Inflammatory macrophage (primary cell): ENCODE measurements around the gene ADGRG1.
A peak's percentile ranks its signal among the peaks of the same experiment; 100 is the strongest.

Source experiments
- DNase-seq, 2 donors: peaks; one replicate each; pipeline ENCODE4 v3.0.0-alpha.2; 2020 to 2022

ADGRG1 gene

GRCh38 chr16:57620335-57621231, 7.8 kb upstream of the ADGRG1 start:
- no peak for DNase-seq

GRCh38 chr16:57621521-57622271, 6.7 kb upstream of the ADGRG1 start:
- DNase-seq, result no peak

- DNase-seq, result no peak
These were observed 5.8 kb upstream of the ADGRG1 start for GRCh38 chr16:57622361-57623250.

- DNase-seq, result no peak
These were observed 5.0 kb upstream of the ADGRG1 start for GRCh38 chr16:57623251-57624043.

- no peak for DNase-seq
These were observed 4.3 kb upstream of the ADGRG1 start for GRCh38 chr16:57624044-57624688.

- no peak for DNase-seq
These were observed 3.5 kb upstream of the ADGRG1 start for GRCh38 chr16:57624806-57625500.

- DNase-seq, result no peak
These were observed 1.8 kb upstream of the ADGRG1 start for GRCh38 chr16:57626420-57627170.

- no peak for DNase-seq
These were observed 1.1 kb upstream of the ADGRG1 start for GRCh38 chr16:57627184-57627871.

- DNase-seq, result no peak
These were observed 408 bp downstream of the ADGRG1 start for GRCh38 chr16:57628783-57629293.

- no peak for DNase-seq
These were observed 1.3 kb downstream of the ADGRG1 start for GRCh38 chr16:57629516-57630406.

- peak in 1 of 2 donors; percentile 12 for DNase-seq
These were observed 2.0 kb downstream of the ADGRG1 start for GRCh38 chr16:57630407-57630797.

GRCh38 chr16:57630931-57631845, 2.8 kb downstream of the ADGRG1 start:
- no peak for DNase-seq

- no peak for DNase-seq
These were observed 4.1 kb downstream of the ADGRG1 start for GRCh38 chr16:57632568-57632967.

GRCh38 chr16:57633383-57634064, 5.1 kb downstream of the ADGRG1 start:
- no peak for DNase-seq

GRCh38 chr16:57634171-57634570, 5.7 kb downstream of the ADGRG1 start:
- no peak for DNase-seq
